Measurements from ENCODE around the gene CLSTN2. TPM values are rescaled to one million over a fixed set of nuclear protein-coding genes. Genes with fewer than 3 reads are reported as not detected.
A peak's percentile ranks its signal among the peaks of the same experiment; 100 is the strongest.

Gene CLSTN2
- not detected in 2 replicates for total RNA-seq (2014; rRNA removed; shearing (Covaris generic); ENCODE audit: low replicate concordance)

- H3K79me2 ChIP-seq (ENCODE audit: low read length) = no peaks in the 10 kb centered on the region
- H3K36me3 ChIP-seq (ENCODE audit: insufficient read depth, low read length) = no peaks in the 10 kb centered on the region
- H3K9ac ChIP-seq (ENCODE audit: low read length) = peak within 1 kb of the TSS; percentile 27; the same call in 1 of the 2 replicates
- H3K9me2 ChIP-seq (replicated peaks; ENCODE audit: insufficient read depth, low read length) = no peaks in the 10 kb centered on the region
- peaks cover 2% of the 10 kb centered on the region; the same call in 1 of the 2 replicates for H3K4me1 ChIP-seq (ENCODE audit: low read length)
- no peaks in the 10 kb centered on the region for H3K9me3 ChIP-seq (ENCODE audit: low read length)
- H3K27ac ChIP-seq (ENCODE audit: low read length) = no peak within 1 kb of the TSS
- no peaks in the 10 kb centered on the region for H4K20me1 ChIP-seq (ENCODE audit: insufficient read depth, low read depth, low read length)
- peak; percentile 69 for DNase-seq
- H3K4me2 ChIP-seq (ENCODE audit: low read depth, low read length, poor library complexity, severe bottlenecking) = peak within 1 kb of the TSS; percentile 44
- peak within 1 kb of the TSS; percentile 57 for H3K4me3 ChIP-seq (ENCODE audit: low read length)
- no peak within 1 kb of the TSS for H2AFZ ChIP-seq (ENCODE audit: low read length)
- H3K27me3 ChIP-seq (ENCODE audit: low read length) = no peaks in the 10 kb centered on the region
These were observed at the start of gene CLSTN2 for GRCh38 chr3:139935016-139935865. Gene CLSTN2, plus strand, starts transcription at chr3:139935185.

- Histone ChIP-seq H3K9ac (ENCODE audit: low read length) (no peak overlapping the region), H3K4me3 (ENCODE audit: low read length) (no peak overlapping the region), H3K36me3 (ENCODE audit: insufficient read depth, low read length) (no peaks in the 10 kb centered on the region), H4K20me1 (ENCODE audit: insufficient read depth, low read depth, low read length) (no peaks in the 10 kb centered on the region), H3K9me2 (replicated peaks; ENCODE audit: insufficient read depth, low read length) (no peaks in the 10 kb centered on the region), H3K4me2 (ENCODE audit: low read depth, low read length, poor library complexity, severe bottlenecking) (no peak overlapping the region), H2AFZ (ENCODE audit: low read length) (no peak overlapping the region), H3K9me3 (ENCODE audit: low read length) (no peaks in the 10 kb centered on the region), H3K4me1 (ENCODE audit: low read length) (no peaks in the 10 kb centered on the region), H3K27me3 (ENCODE audit: low read length) (no peaks in the 10 kb centered on the region), H3K27ac (ENCODE audit: low read length) (no peak overlapping the region), H3K79me2 (ENCODE audit: low read length) (no peaks in the 10 kb centered on the region)
- DNase-seq = no peak
These were observed 47.6 kb upstream of the CLSTN2 start for GRCh38 chr3:139887431-139887830.

GRCh38 chr3:139888561-139889140, 46.3 kb upstream of the CLSTN2 start:
- no peaks in the 10 kb centered on the region for H3K9me2 ChIP-seq (replicated peaks; ENCODE audit: insufficient read depth, low read length)
- no peaks in the 10 kb centered on the region for H3K9me3 ChIP-seq (ENCODE audit: low read length)
- no peaks in the 10 kb centered on the region for H3K79me2 ChIP-seq (ENCODE audit: low read length)
- no peak overlapping the region for H3K27ac ChIP-seq (ENCODE audit: low read length)
- H3K9ac ChIP-seq (ENCODE audit: low read length) = no peak overlapping the region
- no peaks in the 10 kb centered on the region for H3K4me1 ChIP-seq (ENCODE audit: low read length)
- no peaks in the 10 kb centered on the region for H4K20me1 ChIP-seq (ENCODE audit: insufficient read depth, low read depth, low read length)
- H3K36me3 ChIP-seq (ENCODE audit: insufficient read depth, low read length) = no peaks in the 10 kb centered on the region
- no peak overlapping the region for H3K4me2 ChIP-seq (ENCODE audit: low read depth, low read length, poor library complexity, severe bottlenecking)
- no peak overlapping the region for H3K4me3 ChIP-seq (ENCODE audit: low read length)
- H3K27me3 ChIP-seq (ENCODE audit: low read length) = no peaks in the 10 kb centered on the region
- no peak overlapping the region for H2AFZ ChIP-seq (ENCODE audit: low read length)
- DNase-seq = no peak

- Histone ChIP-seq H2AFZ (ENCODE audit: low read length) (no peak overlapping the region), H3K4me2 (ENCODE audit: low read depth, low read length, poor library complexity, severe bottlenecking) (no peak overlapping the region), H3K9ac (ENCODE audit: low read length) (no peak overlapping the region), H3K9me2 (replicated peaks; ENCODE audit: insufficient read depth, low read length) (no peaks in the 10 kb centered on the region), H3K4me3 (ENCODE audit: low read length) (no peak overlapping the region), H4K20me1 (ENCODE audit: insufficient read depth, low read depth, low read length) (no peaks in the 10 kb centered on the region), H3K4me1 (ENCODE audit: low read length) (no peaks in the 10 kb centered on the region), H3K27me3 (ENCODE audit: low read length) (no peaks in the 10 kb centered on the region; the same call in 1 of the 2 replicates), H3K79me2 (ENCODE audit: low read length) (no peaks in the 10 kb centered on the region), H3K9me3 (ENCODE audit: low read length) (no peaks in the 10 kb centered on the region), H3K27ac (ENCODE audit: low read length) (no peak overlapping the region), H3K36me3 (ENCODE audit: insufficient read depth, low read length) (no peaks in the 10 kb centered on the region)
- DNase-seq = no peak
These were observed 41.6 kb upstream of the CLSTN2 start for GRCh38 chr3:139893267-139893962.

- no peak overlapping the region for H3K27ac ChIP-seq (ENCODE audit: low read length)
- no peak overlapping the region for H3K9ac ChIP-seq (ENCODE audit: low read length)
- H3K36me3 ChIP-seq (ENCODE audit: insufficient read depth, low read length) = no peaks in the 10 kb centered on the region
- H3K9me3 ChIP-seq (ENCODE audit: low read length) = no peaks in the 10 kb centered on the region
- no peak overlapping the region for H2AFZ ChIP-seq (ENCODE audit: low read length)
- no peaks in the 10 kb centered on the region; the same call in 1 of the 2 replicates for H3K27me3 ChIP-seq (ENCODE audit: low read length)
- H4K20me1 ChIP-seq (ENCODE audit: insufficient read depth, low read depth, low read length) = no peaks in the 10 kb centered on the region
- no peaks in the 10 kb centered on the region for H3K79me2 ChIP-seq (ENCODE audit: low read length)
- H3K4me1 ChIP-seq (ENCODE audit: low read length) = no peaks in the 10 kb centered on the region
- no peak overlapping the region for H3K4me3 ChIP-seq (ENCODE audit: low read length)
- no peak for DNase-seq
- H3K9me2 ChIP-seq (replicated peaks; ENCODE audit: insufficient read depth, low read length) = no peaks in the 10 kb centered on the region
- H3K4me2 ChIP-seq (ENCODE audit: low read depth, low read length, poor library complexity, severe bottlenecking) = no peak overlapping the region
These were observed 40.9 kb upstream of the CLSTN2 start for GRCh38 chr3:139893963-139894642.

- Histone ChIP-seq H3K4me3 (ENCODE audit: low read length) (no peak overlapping the region), H3K9ac (ENCODE audit: low read length) (no peak overlapping the region), H3K4me2 (ENCODE audit: low read depth, low read length, poor library complexity, severe bottlenecking) (no peak overlapping the region), H3K36me3 (ENCODE audit: insufficient read depth, low read length) (no peaks in the 10 kb centered on the region), H2AFZ (ENCODE audit: low read length) (no peak overlapping the region), H4K20me1 (ENCODE audit: insufficient read depth, low read depth, low read length) (no peaks in the 10 kb centered on the region), H3K27ac (ENCODE audit: low read length) (no peak overlapping the region), H3K9me3 (ENCODE audit: low read length) (no peaks in the 10 kb centered on the region), H3K27me3 (ENCODE audit: low read length) (no peaks in the 10 kb centered on the region; the same call in 1 of the 2 replicates), H3K4me1 (ENCODE audit: low read length) (no peaks in the 10 kb centered on the region), H3K79me2 (ENCODE audit: low read length) (no peaks in the 10 kb centered on the region), H3K9me2 (replicated peaks; ENCODE audit: insufficient read depth, low read length) (no peaks in the 10 kb centered on the region)
- no peak for DNase-seq
These were observed 40.4 kb upstream of the CLSTN2 start for GRCh38 chr3:139894643-139894989.

- Histone ChIP-seq H3K36me3 (ENCODE audit: insufficient read depth, low read length) (no peaks in the 10 kb centered on the region), H3K27ac (ENCODE audit: low read length) (no peak overlapping the region), H3K9me2 (replicated peaks; ENCODE audit: insufficient read depth, low read length) (no peaks in the 10 kb centered on the region), H3K4me2 (ENCODE audit: low read depth, low read length, poor library complexity, severe bottlenecking) (no peak overlapping the region), H3K4me3 (ENCODE audit: low read length) (no peak overlapping the region), H3K4me1 (ENCODE audit: low read length) (no peaks in the 10 kb centered on the region), H4K20me1 (ENCODE audit: insufficient read depth, low read depth, low read length) (no peaks in the 10 kb centered on the region), H3K79me2 (ENCODE audit: low read length) (no peaks in the 10 kb centered on the region), H3K9me3 (ENCODE audit: low read length) (no peaks in the 10 kb centered on the region), H2AFZ (ENCODE audit: low read length) (no peak overlapping the region), H3K9ac (ENCODE audit: low read length) (no peak overlapping the region), H3K27me3 (ENCODE audit: low read length) (no peaks in the 10 kb centered on the region; the same call in 1 of the 2 replicates)
- no peak for DNase-seq
These were observed 37.2 kb upstream of the CLSTN2 start for GRCh38 chr3:139897759-139898158.

GRCh38 chr3:139906418-139906817, 28.6 kb upstream of the CLSTN2 start:
- no peaks in the 10 kb centered on the region for H3K27me3 ChIP-seq (ENCODE audit: low read length)
- H3K9me3 ChIP-seq (ENCODE audit: low read length) = no peaks in the 10 kb centered on the region
- H3K4me3 ChIP-seq (ENCODE audit: low read length) = no peak overlapping the region
- H3K79me2 ChIP-seq (ENCODE audit: low read length) = no peaks in the 10 kb centered on the region
- H3K4me2 ChIP-seq (ENCODE audit: low read depth, low read length, poor library complexity, severe bottlenecking) = no peak overlapping the region
- no peak overlapping the region for H2AFZ ChIP-seq (ENCODE audit: low read length)
- no peak for DNase-seq
- H3K9me2 ChIP-seq (replicated peaks; ENCODE audit: insufficient read depth, low read length) = no peaks in the 10 kb centered on the region
- H3K27ac ChIP-seq (ENCODE audit: low read length) = no peak overlapping the region
- no peaks in the 10 kb centered on the region for H3K4me1 ChIP-seq (ENCODE audit: low read length)
- no peak overlapping the region for H3K9ac ChIP-seq (ENCODE audit: low read length)
- H3K36me3 ChIP-seq (ENCODE audit: insufficient read depth, low read length) = no peaks in the 10 kb centered on the region
- H4K20me1 ChIP-seq (ENCODE audit: insufficient read depth, low read depth, low read length) = no peaks in the 10 kb centered on the region
